ENCODE data around the gene POU4F3.

GRCh38 chr5:146376821-146377220 lies 38.2 kb downstream of the POU4F3 start:
- TF ChIP-seq, protein P1, sequence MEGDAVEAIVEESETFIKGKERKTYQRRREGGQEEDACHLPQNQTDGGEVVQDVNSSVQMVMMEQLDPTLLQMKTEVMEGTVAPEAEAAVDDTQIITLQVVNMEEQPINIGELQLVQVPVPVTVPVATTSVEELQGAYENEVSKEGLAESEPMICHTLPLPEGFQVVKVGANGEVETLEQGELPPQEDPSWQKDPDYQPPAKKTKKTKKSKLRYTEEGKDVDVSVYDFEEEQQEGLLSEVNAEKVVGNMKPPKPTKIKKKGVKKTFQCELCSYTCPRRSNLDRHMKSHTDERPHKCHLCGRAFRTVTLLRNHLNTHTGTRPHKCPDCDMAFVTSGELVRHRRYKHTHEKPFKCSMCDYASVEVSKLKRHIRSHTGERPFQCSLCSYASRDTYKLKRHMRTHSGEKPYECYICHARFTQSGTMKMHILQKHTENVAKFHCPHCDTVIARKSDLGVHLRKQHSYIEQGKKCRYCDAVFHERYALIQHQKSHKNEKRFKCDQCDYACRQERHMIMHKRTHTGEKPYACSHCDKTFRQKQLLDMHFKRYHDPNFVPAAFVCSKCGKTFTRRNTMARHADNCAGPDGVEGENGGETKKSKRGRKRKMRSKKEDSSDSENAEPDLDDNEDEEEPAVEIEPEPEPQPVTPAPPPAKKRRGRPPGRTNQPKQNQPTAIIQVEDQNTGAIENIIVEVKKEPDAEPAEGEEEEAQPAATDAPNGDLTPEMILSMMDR (IDR thresholded peaks at IDR 0.05 in 4 of 5, conservative IDR thresholded peaks at IDR 0.05 in 1 of 5): no peak
- TF ChIP-seq POLR2A (IDR thresholded peaks at IDR 0.05): no peak

All from gastrocnemius medialis (tissue), 4 donors.